ENCODE measurements around the gene LYRM1.

DNA sequence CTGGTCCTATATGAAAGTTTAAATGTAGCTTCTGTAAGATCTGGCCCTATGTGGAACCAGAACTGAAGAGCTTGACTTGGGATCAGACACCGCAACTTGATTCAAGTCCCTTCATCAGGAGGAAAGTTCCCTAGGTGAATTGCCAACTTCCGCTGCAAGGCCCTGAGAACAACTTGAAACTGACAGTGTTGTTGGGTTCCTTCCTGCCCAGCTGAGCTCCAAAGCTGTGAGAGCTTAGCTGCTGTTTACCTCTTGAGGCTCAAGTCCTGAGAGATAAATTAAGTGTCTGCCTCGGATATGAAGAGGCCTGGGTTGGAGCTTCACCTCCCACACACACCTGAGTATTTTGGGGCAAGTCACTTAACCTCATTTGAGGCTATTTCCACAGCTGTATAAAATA, 49.6 kb upstream of the LYRM1 start:
- TF ChIP-seq, protein P1, sequence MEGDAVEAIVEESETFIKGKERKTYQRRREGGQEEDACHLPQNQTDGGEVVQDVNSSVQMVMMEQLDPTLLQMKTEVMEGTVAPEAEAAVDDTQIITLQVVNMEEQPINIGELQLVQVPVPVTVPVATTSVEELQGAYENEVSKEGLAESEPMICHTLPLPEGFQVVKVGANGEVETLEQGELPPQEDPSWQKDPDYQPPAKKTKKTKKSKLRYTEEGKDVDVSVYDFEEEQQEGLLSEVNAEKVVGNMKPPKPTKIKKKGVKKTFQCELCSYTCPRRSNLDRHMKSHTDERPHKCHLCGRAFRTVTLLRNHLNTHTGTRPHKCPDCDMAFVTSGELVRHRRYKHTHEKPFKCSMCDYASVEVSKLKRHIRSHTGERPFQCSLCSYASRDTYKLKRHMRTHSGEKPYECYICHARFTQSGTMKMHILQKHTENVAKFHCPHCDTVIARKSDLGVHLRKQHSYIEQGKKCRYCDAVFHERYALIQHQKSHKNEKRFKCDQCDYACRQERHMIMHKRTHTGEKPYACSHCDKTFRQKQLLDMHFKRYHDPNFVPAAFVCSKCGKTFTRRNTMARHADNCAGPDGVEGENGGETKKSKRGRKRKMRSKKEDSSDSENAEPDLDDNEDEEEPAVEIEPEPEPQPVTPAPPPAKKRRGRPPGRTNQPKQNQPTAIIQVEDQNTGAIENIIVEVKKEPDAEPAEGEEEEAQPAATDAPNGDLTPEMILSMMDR (conservative IDR thresholded peaks at IDR 0.05; ENCODE audit: low read depth, low read length) = no peak
- TF ChIP-seq POLR2A (IDR thresholded peaks at IDR 0.05; ENCODE audit: low read depth, low read length) = no peak
- no peak for TF ChIP-seq MAZ (IDR thresholded peaks at IDR 0.05; ENCODE audit: borderline replicate concordance, low read depth, low read length)
- TF ChIP-seq RAD21 (IDR thresholded peaks at IDR 0.05; ENCODE audit: low read length) = no peak
- no peak for TF ChIP-seq CEBPB (IDR thresholded peaks at IDR 0.05; ENCODE audit: low read depth, low read length)
- TF ChIP-seq RFX5 (IDR thresholded peaks at IDR 0.05; ENCODE audit: low read depth, low read length) = no peak
- no peak for TF ChIP-seq RCOR1 (IDR thresholded peaks at IDR 0.05; ENCODE audit: insufficient replicate concordance, low read length)
- no peak for TF ChIP-seq MXI1 (IDR thresholded peaks at IDR 0.05; ENCODE audit: borderline replicate concordance, low read depth, low read length)
- no peak for TF ChIP-seq MAFK (IDR thresholded peaks at IDR 0.05; ENCODE audit: low read depth, low read length)
- TF ChIP-seq SMC3 (IDR thresholded peaks at IDR 0.05; ENCODE audit: low read depth, low read length) = no peak
- no peak for TF ChIP-seq CHD1 (IDR thresholded peaks at IDR 0.05; ENCODE audit: low read depth, low read length)
- TF ChIP-seq BHLHE40 (IDR thresholded peaks at IDR 0.05; ENCODE audit: low read depth, low read length) = no peak
- TF ChIP-seq FOS (IDR thresholded peaks at IDR 0.05; ENCODE audit: low read depth, low read length) = no peak
- TF ChIP-seq, protein P2, sequence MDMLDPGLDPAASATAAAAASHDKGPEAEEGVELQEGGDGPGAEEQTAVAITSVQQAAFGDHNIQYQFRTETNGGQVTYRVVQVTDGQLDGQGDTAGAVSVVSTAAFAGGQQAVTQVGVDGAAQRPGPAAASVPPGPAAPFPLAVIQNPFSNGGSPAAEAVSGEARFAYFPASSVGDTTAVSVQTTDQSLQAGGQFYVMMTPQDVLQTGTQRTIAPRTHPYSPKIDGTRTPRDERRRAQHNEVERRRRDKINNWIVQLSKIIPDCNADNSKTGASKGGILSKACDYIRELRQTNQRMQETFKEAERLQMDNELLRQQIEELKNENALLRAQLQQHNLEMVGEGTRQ (IDR thresholded peaks at IDR 0.05; ENCODE audit: low read depth, low read length) = no peak

All from IMR-90 (cell line).